HS-5 (cell line): ENCODE measurements around the gene PLD1.
"Not testable (repeated sequence)": the region's sequence is repeated elsewhere in the genome, so short reads cannot be mapped to it uniquely, and the experiment has no call there.

ENCODE experiments used
- DNase-seq: peaks from one replicate; pipeline ENCODE4 v3.0.0-alpha.2; 2012; ENCODE audit warnings: low read depth

PLD1 gene

GRCh38 chr3:171658841-171659240 lies 151.4 kb downstream of the PLD1 start:
- no peak for DNase-seq

- no peak for DNase-seq
These were observed 155.5 kb downstream of the PLD1 start for GRCh38 chr3:171654809-171655208.

GRCh38 chr3:171654326-171654725 lies 156.0 kb downstream of the PLD1 start:
- DNase-seq: no peak

- DNase-seq: no peak
These were observed 156.6 kb downstream of the PLD1 start for GRCh38 chr3:171653701-171654100.

- no peak for DNase-seq
These were observed 157.4 kb downstream of the PLD1 start for GRCh38 chr3:171652932-171653331.

GRCh38 chr3:171649911-171650592 lies 160.2 kb downstream of the PLD1 start:
- no peak for DNase-seq

- no peak for DNase-seq
These were observed 161.0 kb downstream of the PLD1 start for GRCh38 chr3:171649267-171649666.

DNA sequence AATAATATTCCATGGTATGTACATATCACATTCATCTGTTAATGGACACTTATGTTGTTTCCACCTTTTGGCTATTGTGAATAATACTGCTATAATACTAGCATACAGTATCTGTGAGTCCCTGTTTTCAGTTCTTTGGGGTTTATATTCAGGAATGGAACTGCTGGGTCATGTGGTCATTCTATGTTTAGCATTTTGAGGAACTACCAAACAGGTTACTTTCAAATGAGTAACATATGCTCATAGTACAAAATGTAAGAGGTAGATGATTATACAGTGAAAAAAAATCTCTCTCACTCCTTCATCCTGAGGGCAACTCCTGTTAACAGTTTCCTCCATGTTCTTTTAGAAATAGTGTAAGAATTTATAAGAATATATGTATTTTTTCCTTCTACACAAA lies 162.2 kb downstream of the PLD1 start:
- no peak for DNase-seq

DNA sequence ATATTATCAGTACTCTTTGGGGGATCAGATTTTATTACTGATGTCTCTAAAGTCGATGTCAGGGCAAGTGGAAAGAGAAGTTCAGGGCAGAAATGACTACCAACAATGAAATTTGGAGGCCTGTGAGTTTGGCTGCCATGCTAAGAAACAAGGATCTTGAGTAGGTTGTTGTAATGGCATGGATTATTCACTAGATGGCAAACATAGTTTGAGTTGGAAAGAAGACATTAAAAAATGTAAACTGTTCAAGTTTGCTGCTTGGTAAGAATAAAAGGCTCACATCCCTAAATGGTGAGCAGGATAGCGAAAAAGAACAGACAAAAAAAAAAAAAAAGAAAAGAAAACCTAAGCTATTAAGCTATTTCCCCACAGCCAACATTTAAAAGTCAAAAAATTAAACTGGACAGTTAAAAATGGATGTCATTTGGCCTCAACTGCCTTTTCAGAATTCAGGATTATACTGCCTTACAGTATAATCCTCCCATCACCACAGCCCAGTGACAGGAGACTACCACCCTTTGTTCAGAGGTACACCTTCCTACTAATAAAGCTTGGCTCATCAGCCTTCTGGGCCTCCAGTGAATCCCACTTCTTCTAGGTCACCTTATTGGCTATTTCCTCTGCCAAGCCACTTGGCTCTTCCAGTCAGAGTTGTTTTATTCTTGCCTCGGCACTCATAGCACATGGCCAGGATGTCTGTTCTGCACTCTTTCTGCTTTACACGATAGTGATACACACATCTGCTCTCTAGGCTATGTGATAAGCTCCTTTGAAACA lies 163.7 kb downstream of the PLD1 start:
- peak; percentile 36 for DNase-seq

DNA sequence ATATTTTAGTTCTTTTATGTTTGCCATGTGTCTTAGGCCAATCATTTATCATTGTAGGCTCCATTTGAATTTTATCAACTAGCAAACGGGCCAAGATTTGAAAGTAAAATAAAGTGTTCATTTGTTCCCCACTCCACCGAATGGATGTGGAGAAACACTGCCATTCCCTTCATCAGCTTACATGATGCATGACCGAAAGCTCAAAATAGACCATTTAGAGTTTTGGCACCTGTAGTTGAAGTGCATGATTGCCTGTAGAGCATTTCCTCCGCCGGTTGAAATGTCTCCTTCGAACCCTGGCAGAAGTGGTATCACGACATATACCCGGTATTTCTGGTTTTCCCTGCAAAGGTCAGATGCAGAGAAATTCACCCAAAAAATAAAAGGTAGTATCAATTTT lies 165.6 kb downstream of the PLD1 start:
- DNase-seq: no peak

DNA sequence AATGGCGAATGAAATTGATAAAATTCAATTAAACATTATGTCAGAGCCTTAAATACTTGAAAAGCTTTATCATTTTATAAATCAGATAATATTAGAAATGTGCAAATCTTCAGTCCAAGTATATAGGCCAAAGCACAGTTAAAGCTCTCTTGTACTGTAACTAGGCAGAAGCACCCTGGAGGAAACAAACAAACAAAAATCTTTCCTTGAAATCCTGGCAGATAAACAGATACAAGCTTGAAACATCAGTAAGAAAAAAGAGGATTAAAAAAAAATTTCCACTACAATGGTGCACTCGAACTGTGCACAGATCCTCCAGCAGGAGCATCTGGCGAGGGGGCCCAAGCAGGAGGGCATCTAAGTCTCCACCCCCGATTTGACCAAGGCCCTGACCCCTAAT lies 166.6 kb downstream of the PLD1 start:
- DNase-seq: no peak

- DNase-seq: no peak
These were observed 167.2 kb downstream of the PLD1 start for GRCh38 chr3:171643033-171643432.

DNA sequence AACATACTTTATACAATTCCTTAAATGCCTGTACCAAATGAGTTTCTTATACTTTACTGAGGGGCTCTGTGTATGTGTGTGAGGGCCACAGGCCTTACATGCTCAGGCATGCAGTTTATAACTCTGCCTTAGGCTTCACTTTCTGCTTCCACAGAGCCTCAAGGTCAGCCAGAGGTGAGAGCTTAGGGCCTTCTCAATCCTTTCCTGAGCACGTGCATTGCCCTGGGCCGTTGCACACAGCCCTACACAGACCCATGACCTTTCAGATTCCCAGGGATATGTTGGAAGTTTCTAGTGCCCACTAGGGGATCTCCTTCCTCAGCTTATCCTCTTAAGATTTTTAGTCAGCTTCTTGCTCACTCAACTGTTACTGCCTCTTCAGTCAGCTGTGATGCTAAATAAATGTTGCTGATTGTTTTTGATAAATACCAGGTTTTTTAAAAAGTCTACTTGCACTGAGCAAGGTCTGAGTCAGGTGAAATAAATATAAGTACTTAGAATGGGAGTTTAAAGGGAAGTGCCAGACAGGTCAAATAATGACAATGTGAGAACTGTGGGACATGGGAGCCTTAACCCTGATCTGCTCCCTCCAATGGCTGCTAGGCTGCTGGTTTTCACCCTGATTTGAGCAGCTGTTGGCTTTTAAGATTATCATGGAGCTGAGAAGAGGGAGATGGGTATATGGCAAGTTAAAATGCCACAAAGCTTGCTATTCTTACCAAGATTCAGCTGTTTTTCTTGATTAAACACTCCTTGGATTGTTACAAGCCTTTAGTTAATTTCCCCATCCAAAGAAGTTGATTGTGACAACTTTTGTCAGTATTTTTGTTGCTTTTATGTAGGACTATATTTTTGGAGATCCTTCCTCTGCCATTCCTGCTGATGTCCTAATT lies 169.5 kb downstream of the PLD1 start:
- DNase-seq: no peak

- DNase-seq: no peak
These were observed 173.6 kb downstream of the PLD1 start for GRCh38 chr3:171636666-171637065.

DNA sequence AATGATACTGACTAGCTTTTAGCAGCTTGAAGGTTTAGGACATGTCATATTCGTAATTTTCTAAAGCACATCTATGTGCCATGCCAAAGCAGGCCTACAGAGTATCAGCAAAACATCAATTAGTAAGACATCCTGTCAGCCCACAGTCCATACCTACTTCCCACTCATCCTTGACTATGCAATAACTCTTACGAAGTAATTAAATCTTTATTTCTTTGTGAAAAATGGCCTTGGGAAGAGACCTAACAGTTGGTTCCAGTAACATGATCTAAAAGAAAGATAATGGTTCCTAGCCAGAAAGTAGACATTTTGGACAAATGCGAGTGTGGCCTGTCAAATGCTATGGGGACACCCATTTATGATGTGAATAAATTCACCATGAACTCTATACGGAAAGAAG lies 177.5 kb downstream of the PLD1 start:
- no peak for DNase-seq

DNA sequence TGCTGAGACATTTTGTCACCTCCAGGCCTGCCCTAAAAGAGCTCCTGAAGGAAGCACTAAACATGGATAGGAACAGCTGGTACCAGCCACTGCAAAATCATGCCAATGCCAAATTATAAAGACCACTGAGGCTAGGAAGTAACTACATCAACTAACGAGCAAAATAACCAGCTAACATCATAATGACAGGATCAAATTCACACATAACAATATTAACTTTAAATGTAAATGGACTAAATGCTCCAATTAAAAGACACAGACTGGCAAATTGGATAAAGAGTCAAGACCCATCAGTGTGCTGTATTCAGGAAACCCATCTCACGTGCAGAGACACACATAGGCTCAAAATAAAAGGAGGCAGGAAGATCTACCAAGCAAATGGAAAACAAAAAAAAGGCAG lies 183.5 kb downstream of the PLD1 start:
- DNase-seq: not testable (repeated sequence)

DNA sequence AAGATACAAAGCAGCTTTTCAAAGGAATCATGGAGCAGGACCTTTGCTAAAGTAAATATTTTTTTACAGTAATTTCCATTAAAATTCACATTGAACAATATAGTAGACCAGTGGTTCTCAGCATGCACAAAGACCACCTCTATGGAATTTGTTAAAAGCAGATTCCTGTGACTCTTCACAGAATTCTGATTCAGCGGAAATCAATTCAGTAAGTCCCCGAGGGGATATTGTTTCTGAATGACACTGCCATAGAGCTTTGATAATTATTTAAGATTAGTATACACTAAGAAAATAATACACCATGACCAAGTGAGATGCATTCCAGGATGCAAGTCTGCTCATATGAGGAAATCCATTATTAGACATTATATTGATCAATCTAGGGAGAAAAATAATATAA lies 188.2 kb downstream of the PLD1 start:
- DNase-seq: no peak

GRCh38 chr3:171620825-171621434 lies 189.4 kb downstream of the PLD1 start:
- DNase-seq: peak; percentile 18

DNA sequence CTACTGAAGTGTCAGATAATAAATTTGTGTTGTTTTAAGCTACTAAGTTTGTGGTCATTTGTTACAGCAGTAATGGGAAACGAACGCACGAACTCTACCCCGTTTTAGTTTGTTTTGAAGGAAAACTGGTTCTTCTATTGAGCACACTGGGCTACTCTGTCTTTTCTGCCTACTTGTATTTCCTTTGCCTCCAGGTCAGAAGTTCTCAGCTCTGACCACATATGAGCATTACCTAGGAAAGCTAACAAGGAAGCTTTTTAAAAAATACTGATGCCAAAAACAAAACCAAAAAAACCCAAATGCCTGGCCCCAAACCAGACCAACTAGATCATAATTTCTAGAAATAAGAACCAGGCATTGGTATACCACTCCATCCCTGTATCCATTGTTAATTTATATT lies 193.5 kb downstream of the PLD1 start:
- DNase-seq: no peak

DNA sequence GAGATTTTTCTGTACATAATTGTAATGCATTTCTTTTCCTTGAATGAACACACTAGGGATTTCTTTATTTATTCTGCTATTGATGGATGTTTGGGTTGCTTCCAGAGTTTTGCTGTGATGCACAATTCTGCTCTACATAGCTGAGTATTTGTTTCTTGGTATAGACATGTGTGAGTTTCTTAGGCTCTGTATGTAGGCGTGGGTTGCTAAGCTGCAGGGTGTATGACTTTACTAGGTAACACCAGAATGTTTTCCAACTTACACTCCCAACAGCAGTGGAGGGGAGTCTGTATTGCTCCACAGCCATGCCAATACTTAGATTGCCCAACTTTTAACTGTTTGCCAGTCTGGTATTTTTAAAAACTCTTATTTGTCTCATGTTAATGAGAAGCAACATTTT lies 194.6 kb downstream of the PLD1 start:
- no peak for DNase-seq

DNA sequence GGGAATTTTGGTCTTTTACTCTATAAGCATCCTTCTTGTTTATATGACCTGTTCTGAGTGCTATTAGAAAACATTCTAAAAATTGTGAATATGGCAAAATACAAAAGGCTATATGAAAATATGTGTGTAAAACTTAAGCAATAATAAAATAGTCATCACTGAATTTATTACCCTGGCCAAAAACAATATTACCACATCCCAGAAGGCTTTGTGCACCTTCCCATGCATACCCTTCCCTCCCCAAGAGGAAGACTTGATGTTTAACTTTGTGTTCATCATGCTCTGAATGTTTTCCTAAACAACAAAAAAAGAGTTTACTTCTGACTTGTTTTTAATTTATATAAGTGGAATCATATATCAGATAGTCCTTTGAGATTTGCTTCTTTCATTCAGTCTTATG lies 195.0 kb downstream of the PLD1 start:
- DNase-seq: no peak

DNA sequence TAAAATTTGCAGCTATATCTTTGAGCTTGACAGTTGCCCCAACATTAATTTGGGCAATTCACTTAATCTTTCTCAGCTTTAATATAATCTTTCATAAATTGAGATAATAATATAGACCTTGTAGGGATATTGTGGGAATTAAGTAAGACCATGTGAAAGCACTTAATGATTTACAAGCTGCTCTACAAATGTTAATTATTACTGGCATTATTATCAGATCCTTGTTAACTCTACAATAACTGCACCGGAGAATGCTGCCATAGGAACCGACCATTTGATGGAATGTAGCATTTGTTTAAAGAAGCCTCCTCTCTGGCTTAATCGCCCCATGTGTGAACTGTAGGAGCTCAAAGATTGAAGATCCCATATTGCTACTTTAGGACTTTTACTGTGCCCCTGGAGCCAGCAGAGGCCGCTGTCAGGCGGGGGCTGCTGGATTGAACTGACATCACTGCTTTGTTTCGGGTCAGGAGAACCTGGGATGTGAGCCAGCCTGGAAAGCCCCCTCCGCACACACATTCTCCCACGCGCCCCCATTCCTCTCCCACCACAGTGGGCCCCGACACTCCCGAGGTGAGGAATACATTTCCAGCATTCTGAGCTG lies 195.9 kb downstream of the PLD1 start:
- no peak for DNase-seq
